HG02973 (cell line): Measurements from ENCODE around the gene PPP2R2C.

Experiments used
- ATAC-seq: cut with Tn5 transposase; IDR thresholded peaks from one replicate; pipeline ENCODE4 v1.9.1; 2021; ENCODE audit warnings: moderate library complexity; ENCODE audit not compliant: unreplicated experiment

The PPP2R2C gene

GRCh38 chr4:6469898-6470501, 2.4 kb downstream of the PPP2R2C start:
- no peak for ATAC-seq

GRCh38 chr4:6469144-6469543, 3.3 kb downstream of the PPP2R2C start:
- ATAC-seq: no peak

GRCh38 chr4:6468376-6468775, 4.0 kb downstream of the PPP2R2C start:
- no peak for ATAC-seq

- no peak for ATAC-seq
Observed at GRCh38 chr4:6467600-6467999, 4.8 kb downstream of the PPP2R2C start.

GRCh38 chr4:6466756-6467381, 5.5 kb downstream of the PPP2R2C start:
- no peak for ATAC-seq

GRCh38 chr4:6465955-6466354, 6.5 kb downstream of the PPP2R2C start:
- ATAC-seq: no peak

GRCh38 chr4:6464842-6465588, 7.4 kb downstream of the PPP2R2C start:
- ATAC-seq: no peak

- ATAC-seq: no peak
Observed at GRCh38 chr4:6463311-6464289, 8.8 kb downstream of the PPP2R2C start.

- no peak for ATAC-seq
Observed at GRCh38 chr4:6461301-6462165, 10.9 kb downstream of the PPP2R2C start.

- no peak for ATAC-seq
Observed at GRCh38 chr4:6460876-6461275, 11.5 kb downstream of the PPP2R2C start.

- ATAC-seq: no peak
Observed at GRCh38 chr4:6458528-6458927, 13.9 kb downstream of the PPP2R2C start.

- no peak for ATAC-seq
Observed at GRCh38 chr4:6456450-6456849, 16.0 kb downstream of the PPP2R2C start.

- no peak for ATAC-seq
Observed at GRCh38 chr4:6454112-6454910, 18.1 kb downstream of the PPP2R2C start.

- ATAC-seq: no peak
Observed at GRCh38 chr4:6453688-6453990, 18.8 kb downstream of the PPP2R2C start.

GRCh38 chr4:6452897-6453687, 19.3 kb downstream of the PPP2R2C start:
- no peak for ATAC-seq

- ATAC-seq: no peak
Observed at GRCh38 chr4:6452116-6452896, 20.1 kb downstream of the PPP2R2C start.

GRCh38 chr4:6451309-6451708, 21.1 kb downstream of the PPP2R2C start:
- no peak for ATAC-seq

GRCh38 chr4:6450709-6451108, 21.7 kb downstream of the PPP2R2C start:
- ATAC-seq: no peak
